GM12873 (cell line): ENCODE data around the gene PAK6.

Experiments used
- CTCF ChIP-seq: IDR thresholded peaks from 2 replicates; pipeline ENCODE4 v1.5.1; 2012; ENCODE audit warnings: low read depth, mild to moderate bottlenecking, moderate library complexity, low read length, control low read depth; ENCODE audit not compliant: insufficient read depth; ENCODE audit errors: missing control alignments

The PAK6 gene

GRCh38 chr15:40320931-40321371 is 82.1 kb downstream of the PAK6 start:
- peak; percentile 86 for TF ChIP-seq CTCF

GRCh38 chr15:40322531-40323238 is 83.8 kb downstream of the PAK6 start:
- no peak for TF ChIP-seq CTCF

- TF ChIP-seq CTCF = peak; percentile 52
Observed at GRCh38 chr15:40323239-40323952, 84.5 kb downstream of the PAK6 start, which contains the start of gene INAFM2. Gene INAFM2 (plus strand): TSS chr15:40323692. CDS start chr15:40324056, 364 bp downstream.

- no peak for TF ChIP-seq CTCF
Observed at GRCh38 chr15:40323953-40324937, 85.4 kb downstream of the PAK6 start.

- no peak for TF ChIP-seq CTCF
Observed at GRCh38 chr15:40325188-40325587, 86.3 kb downstream of the PAK6 start.

- TF ChIP-seq CTCF = no peak
Observed at GRCh38 chr15:40325700-40326099, 86.8 kb downstream of the PAK6 start.
